ENCODE measurements around the gene GLOD5.

The GLOD5 gene

DNA sequence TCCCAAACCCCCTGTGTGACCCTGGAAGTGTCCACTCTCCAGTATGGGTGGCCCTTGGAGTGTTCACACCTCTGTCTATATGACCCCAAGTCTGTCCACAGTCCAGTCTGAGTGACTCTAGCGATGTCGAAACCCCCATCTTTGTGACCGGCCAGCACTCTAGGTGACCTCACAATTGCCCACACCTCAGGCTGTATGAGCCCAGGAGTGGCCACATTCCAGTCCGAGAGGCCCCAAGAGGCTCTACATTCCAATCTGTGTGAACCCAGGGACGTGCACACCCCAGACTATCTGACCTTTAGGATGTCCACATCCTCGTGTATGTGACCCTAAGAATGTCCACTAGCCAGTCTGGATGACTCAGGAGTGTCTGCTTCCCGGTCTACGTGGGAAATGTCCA is 7.3 kb upstream of the GLOD5 start:
- DNase-seq (ENCODE audit: low read depth), result no peak

- no peak for DNase-seq (ENCODE audit: low read depth)
These were observed 7.7 kb downstream of the GLOD5 start for GRCh38 chrX:48769230-48769629.

DNA sequence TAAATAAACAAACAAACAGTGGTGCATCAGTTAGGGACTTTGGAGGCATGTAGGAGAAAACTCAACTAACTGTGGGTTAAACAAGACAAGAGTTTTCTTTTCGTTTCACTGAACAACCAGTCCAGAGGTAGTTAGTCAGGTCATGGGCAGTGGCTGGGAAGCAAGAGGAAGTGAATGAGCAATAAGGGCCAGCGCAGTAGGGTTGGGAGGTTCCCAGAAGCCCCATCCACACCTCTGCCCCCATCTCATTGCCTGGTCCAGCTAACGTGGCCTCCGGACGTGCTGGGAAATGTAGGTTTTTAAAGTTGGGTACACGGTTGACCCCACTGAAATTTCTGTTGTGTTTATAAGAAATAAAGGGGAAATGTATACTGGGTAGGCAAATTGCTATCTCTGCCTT is 8.7 kb downstream of the GLOD5 start:
- DNase-seq (ENCODE audit: low read depth), result no peak

DNA sequence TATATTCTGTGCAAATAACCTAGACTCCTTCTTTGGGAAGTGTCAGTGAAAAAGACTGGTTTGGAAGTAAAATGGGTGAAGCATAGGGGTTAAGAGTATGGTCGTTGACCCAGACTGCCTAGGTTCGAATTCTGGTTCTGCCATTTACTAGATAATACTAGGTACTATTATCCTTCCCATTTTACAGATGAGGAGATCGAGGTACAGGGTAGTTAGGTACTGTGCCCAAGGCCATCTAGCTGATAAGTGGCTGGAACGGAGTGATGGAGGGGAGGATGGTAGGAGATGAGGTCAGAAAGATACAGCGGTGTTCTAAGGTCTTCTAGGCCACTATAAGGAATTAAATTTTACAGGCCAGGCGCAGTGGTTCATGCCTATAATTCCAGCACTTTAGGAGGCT is 11.1 kb downstream of the GLOD5 start:
- no peak for DNase-seq (ENCODE audit: low read depth)

- no peak for DNase-seq (ENCODE audit: low read depth)
These were observed 15.4 kb downstream of the GLOD5 start for GRCh38 chrX:48776818-48777439.

DNA sequence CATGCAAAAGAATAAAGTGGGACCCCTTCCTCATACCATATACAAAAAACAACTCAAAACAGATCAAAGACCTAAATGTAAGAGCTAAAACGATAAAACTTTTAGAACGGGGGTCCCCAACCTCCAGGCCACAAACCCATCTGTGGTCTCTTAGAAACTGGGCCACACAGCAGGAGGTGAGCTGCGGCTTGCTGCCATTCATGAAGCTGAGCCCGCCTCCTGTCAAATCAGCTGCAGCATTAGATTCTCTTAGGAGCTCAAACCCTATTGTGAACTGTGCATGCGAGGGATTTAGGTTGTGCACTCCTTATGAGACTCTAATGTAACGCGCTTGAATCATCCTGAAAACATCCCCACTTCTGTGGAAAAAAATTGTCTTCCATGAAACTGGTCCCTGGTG is 17.9 kb downstream of the GLOD5 start:
- DNase-seq (ENCODE audit: low read depth), result no peak

DNA sequence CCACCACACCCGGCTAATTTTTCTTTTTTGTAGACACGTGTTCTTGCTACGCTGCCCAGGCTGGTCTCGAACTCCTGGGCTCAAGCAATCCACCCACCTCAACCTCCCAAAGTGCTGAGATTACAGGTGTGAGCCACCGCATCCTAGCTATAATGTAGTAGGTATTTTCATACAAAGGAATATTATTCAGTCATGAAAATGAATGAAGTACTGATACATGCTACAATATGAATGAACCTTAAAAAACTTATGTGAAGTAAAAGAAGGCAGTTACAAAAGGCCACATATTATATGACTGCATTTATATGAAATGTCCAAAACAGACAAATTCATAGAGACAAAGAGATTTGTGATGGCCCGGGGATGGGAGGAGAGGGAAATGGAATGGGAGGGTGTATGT is 20.2 kb downstream of the GLOD5 start:
- DNase-seq (ENCODE audit: low read depth), result no peak

DNA sequence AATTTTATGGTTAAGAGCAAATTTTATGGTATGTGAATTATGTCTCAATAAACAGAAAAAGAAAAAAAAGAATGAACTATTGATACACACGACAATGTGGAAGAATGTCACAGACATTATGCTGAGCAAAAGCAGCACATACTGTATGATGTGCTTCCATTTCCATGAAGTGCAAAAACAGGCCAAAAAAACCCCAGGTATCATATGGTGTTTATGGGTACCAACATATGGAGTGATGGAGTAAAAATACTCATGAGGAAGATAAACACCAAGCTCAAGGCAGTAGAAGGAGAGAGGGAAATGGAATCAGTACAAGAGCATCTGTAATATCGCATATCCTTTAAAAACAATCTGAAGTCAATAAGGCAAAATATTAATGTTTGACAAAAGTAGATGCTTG is 20.7 kb downstream of the GLOD5 start:
- DNase-seq (ENCODE audit: low read depth), result no peak

- DNase-seq (ENCODE audit: low read depth), result no peak
These were observed 21.2 kb downstream of the GLOD5 start for GRCh38 chrX:48782795-48783194.

DNA sequence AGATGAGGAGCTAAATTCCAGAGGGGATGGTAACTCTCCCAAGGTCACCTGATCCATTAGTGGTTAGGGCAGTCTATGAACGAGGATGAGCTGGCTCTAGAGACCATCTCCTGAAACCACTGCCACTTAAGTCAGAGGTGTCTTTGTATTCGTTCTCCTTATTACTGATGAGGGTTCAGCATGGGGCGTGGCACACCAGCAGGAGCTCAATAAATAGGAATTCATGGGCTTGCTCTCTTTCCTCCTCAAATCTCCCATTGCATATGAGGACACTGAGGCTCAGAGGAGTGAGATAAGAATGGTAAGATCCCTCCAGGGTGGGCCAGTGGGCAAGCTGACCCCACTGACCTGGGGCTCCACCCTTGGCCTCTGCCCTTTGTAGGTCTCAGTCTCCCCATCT is 23.2 kb downstream of the GLOD5 start:
- DNase-seq (ENCODE audit: low read depth), result no peak

- DNase-seq (ENCODE audit: low read depth), result no peak
These were observed 23.6 kb downstream of the GLOD5 start for GRCh38 chrX:48785186-48785539.

- DNase-seq (ENCODE audit: low read depth), result no peak
These were observed 24.1 kb downstream of the GLOD5 start for GRCh38 chrX:48785540-48786214.

DNA sequence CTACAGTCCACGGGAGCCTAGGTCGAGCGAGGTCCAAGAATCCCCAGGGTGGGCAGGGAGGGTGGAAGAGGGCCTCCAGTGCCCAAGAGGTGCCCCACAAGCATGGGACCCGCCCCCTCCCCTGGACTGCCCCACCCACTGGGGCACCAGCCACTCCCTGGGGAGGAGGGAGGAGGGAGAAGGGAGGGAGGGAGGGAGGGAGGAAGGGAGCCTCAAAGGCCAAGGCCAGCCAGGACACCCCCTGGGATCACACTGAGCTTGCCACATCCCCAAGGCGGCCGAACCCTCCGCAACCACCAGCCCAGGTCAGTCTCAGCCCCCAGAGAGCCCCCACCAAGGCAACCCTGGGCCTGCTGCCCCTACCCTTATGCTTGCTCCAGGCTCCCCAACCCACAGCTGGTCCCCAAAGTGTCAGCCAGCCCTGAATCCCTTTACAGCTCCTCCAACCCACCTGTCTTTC is 24.8 kb downstream of the GLOD5 start, which contains the start of gene GATA1:
GATA1 (plus strand) TSS at position 250 of the 460 bp plus-strand sequence. CDS start 4,520 bp downstream, outside the sequence.
- DNase-seq (ENCODE audit: low read depth), result no peak

DNA sequence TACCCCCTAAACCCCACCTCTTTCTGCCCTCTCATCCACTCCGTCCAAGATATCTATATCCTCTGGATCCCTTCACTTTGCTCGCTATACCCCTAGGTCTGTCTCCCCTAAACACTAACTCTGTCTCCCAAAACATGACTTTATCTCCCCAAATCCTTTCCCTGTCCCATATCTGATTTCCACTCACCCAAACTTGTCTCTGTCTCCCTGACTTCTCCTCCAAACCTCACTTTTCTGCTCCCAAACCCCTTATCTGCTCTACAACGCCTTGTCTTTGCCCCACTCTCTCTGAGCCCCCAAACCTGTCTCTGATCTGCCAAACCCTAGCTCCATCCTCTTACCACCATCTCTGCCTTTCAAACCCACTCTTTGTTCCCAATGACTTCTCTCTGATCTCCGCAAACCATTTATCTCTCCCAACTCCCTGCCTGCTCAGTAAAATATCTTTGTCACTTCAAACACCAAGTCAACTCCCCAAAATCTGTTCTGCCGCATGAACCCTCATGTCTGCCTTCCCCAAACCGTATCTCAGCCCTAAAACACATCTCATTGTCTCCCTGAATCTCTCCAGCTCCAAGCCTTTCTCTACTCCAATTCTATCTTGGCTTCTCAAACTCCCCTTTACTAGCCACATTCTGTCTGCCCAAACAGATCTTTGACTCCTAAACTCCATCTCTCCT is 25.4 kb downstream of the GLOD5 start:
- DNase-seq (ENCODE audit: low read depth), result no peak

DNA sequence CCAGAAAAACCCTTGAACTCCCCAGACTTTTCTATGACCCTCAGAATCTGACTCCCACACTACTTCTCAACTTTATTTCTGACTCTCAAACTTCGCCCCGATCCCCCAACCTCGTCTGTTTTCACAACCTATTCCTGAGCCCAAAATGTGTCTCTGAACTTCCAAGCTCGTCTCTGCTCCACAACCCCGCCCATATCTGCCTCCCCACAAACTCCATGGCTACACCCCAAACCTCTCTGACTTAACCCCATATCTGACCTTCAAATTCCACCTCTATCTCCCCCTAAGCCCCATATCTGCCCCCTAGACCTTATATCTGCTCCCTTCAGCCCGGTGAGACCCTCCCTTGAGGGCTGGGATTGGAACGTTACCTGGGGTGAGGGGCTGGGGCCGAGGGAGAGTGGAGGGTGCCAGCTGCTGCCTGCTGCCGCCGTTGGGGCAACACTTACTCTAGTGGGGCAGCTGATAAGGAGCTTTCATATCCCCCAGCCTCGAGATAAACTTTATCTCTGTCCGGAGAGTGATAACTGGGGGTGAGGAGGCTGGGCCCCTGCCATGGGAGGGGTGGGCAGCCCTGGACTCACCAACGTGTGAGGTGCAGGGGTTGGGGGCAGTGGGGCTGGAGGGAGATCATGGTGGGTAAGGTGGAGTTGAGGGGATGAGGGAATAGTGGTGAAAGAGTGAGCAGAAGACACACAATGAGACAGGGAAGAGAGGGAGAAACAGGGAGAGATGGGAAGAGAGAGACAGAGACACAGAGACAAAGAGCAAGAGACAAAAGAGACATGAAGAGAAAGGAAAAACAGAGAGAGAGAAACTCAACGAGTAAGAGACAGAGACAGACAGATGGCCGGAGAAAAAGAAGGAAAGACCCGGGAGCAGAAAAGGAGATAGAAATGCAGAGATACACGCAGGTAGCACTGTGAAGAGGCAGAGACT is 26.2 kb downstream of the GLOD5 start:
- no peak for DNase-seq (ENCODE audit: low read depth)

- DNase-seq (ENCODE audit: low read depth), result no peak
These were observed 28.0 kb downstream of the GLOD5 start for GRCh38 chrX:48789366-48790220.

DNA sequence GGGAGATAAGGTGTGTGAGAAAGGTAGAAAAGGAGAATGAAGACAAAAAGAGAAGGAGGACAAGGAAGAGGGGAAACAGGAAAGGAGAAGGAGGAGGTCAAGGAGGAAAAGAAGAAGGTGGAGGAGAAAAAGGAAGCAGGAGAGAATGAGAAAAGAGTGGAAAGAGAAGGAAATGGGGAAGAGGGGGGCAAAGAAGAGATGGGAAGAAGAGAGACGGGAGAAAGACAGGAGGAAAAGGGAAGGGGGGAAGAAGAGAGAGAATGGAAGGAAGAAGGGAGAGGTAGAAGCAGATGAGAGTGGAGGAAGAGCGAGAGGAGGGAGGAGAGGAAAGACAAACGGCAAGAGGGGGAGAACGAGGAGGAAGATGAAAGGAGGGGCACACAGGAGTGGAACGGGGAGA is 28.9 kb downstream of the GLOD5 start:
- no peak for DNase-seq (ENCODE audit: low read depth)

GRCh38 chrX:48791063-48791820 is 29.7 kb downstream of the GLOD5 start:
- DNase-seq (ENCODE audit: low read depth), result no peak

DNA sequence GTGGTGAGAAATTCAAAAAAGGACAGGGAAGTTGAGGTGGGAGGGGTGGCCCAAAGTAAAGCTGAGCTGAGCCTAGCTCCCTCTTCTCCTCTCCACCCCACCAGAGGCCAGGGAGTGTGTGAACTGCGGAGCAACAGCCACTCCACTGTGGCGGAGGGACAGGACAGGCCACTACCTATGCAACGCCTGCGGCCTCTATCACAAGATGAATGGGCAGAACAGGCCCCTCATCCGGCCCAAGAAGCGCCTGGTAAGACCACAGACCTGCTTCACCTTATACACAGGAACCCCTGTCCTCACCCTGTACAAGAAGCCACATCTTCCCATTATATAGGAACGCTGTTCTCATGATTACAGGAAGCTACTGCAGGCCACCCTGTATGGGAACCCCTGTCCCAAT is 30.7 kb downstream of the GLOD5 start:
- no peak for DNase-seq (ENCODE audit: low read depth)

- DNase-seq (ENCODE audit: low read depth), result no peak
These were observed 32.4 kb downstream of the GLOD5 start for GRCh38 chrX:48793935-48794334.

All from activated T-cell treated with anti-CD3 and anti-CD28 coated beads for 24 hours (primary cell).